MM.1S (cell line): ENCODE results near the gene ASIC5.

Source experiments
- CTCF ChIP-seq: fragments of 300-600 bp; sonication (generic); IDR thresholded peaks from 2 replicates; pipeline ENCODE4 v1.5.1; 2016; ENCODE audit warnings: antibody characterized with exemption, low read length, mixed read lengths
- EZH2 ChIP-seq: fragments of 300-600 bp; sonication (generic); optimal IDR thresholded peaks from 2 replicates; pipeline ENCODE3; 2017; ENCODE audit warnings: low read depth, mild to moderate bottlenecking, antibody characterized with exemption, low read length, mixed read lengths
- EZH2phosphoT487 ChIP-seq: fragments of 300-600 bp; sonication (generic); IDR thresholded peaks from 2 replicates; pipeline ENCODE4 v1.6.1; 2018; ENCODE audit warnings: antibody characterized with exemption, low read length

GRCh38 chr4:155794589-155795236 is 71.4 kb downstream of the ASIC5 start:
- TF ChIP-seq CTCF, result no peak
- no peak for TF ChIP-seq EZH2phosphoT487
- no peak for TF ChIP-seq EZH2
